Measurements from ENCODE around the gene SLIT3.

The SLIT3 gene

DNA sequence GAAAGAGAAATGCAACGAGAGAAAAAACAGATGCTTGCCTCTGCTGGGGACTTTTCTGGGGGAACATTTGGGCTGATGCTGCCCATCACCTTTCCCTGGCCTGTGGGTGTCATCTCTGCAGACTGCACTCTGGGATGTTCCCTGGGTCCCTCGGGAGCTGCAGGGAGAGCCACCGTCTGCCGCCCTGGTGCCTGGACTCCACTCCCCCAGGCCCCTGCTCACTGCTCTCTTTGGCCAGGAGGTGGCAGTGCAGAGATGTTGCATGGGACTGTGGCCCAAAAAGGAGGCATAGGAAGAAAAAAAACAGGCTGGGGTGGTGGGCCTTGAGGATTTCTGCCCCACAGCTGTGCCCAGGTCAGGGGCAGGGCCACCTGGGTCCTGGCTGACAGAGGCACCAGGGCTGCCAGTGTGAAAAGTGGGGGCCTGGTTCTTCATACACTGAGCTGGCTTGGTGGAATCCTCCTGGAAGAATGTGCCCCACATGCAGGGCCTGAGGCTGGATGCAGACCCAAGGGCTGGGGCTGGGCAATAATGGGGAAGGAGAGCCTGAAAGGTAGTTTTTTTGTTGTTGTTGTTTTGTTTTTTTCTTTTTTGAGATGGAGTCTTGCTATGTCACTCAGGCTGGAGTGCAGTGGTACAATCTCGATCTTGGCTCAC is 353.6 kb downstream of the SLIT3 start:
- no peak for DNase-seq

DNA sequence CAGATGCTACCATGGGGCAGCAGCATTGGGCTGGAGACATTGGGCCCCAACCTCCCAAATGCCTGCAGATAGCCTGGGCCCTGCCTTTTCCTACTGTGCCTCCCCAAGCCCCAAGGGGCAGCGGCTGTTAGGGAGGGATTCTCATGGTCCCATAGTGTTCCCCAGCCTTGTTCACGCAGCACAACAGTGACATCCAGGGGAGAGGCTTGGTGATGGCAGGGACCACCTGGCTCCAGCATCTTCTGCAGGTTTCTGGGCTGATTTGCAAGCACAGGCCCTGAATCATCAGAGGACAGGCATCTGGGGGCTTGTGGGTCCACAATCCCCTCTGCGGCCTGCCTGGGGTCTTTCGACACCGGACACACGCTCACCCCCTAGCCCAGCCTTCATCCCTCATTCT is 354.6 kb downstream of the SLIT3 start:
- DNase-seq, result no peak

DNA sequence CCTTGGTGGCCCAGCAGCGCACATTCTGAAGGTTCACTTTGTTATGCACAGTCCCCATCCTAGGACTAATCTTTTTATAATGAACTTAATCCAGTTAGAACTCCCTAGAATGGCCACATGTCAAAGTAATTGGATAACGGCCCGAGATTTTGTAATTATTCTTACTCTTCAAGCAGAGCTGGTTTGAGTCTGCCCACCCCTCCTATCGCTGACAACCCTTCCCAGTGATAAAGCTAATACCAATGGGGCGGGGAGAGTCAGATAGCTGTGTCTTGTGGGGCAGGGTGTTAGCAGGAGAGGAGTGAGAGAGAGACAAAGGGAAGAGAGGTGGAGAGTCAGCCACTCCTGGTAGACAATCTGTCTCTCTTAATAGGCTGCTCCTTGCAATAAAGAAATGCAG is 356.9 kb downstream of the SLIT3 start:
- no peak for DNase-seq

DNA sequence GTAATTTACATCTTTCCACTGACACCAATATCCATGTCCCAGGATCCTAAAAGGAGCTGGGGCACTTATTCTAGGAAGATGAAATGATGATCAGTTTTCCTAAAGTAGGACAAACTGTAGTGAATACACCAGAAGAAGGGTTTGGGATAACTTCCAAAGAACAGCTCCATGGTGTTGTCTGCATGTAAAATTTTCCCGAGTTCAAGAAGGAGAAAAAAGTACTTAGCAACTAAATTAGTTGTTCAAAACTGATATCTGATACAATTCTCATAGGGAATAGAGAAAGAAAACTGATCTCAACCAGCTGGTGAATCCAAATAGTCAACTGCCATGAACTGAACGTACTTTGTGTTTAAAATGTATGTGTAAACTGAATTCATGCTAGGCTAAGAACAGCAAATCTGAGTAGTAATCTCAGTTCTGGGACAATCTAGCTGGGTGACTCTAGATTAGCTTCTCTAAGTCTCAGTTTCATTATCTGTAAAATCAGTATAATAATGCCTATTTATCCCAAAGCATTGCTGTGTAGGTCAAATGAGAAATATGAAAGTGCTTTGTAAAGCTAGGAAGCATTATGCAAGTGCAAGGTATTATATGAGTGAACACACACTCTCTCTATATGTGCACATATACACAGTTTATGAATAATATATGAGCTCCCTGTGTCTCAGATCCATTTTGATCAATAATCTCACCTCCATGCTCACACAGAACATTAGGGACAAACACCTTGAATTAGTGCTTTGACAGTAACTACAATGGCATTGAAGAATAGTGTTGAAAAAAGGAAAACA is 357.7 kb downstream of the SLIT3 start:
- no peak for DNase-seq

DNA sequence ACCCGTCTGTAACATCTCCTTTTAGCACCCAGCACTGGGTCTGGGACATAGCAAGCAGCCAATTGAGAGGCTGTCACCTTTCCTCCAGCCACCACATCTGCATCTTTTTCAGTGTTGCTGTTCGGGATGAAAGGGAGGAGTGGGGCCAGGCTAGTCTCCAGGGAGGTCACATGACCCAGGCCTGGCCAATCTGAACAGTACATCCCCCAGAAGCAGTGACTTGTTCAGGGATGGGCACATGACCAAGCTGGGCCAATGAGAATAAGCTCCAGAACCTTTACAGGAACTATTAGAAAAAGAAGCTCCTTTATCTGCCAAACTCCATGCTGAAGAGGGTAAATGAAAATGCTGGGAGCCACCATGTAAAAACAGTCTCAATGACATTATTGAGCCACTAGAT is 359.0 kb downstream of the SLIT3 start:
- no peak for DNase-seq

DNA sequence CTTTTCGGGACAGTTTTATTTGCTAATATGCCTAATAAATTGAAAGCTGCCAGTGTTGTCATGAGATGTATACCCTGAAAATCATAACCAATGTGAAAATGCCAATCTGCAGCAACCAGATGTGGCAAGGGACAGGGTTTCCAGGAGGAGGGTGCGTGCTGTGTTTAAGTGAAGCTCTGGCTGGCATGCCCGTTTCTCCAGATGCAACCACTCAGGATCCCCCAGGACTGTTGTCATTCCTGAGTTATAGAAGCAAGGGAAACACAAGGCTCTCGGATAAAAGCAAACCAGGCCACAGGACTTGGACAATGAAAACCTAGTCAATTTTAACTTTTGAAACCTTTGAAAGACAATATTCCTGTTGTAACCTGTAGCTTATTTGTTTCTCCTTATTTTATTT is 360.2 kb downstream of the SLIT3 start:
- DNase-seq, result no peak

DNA sequence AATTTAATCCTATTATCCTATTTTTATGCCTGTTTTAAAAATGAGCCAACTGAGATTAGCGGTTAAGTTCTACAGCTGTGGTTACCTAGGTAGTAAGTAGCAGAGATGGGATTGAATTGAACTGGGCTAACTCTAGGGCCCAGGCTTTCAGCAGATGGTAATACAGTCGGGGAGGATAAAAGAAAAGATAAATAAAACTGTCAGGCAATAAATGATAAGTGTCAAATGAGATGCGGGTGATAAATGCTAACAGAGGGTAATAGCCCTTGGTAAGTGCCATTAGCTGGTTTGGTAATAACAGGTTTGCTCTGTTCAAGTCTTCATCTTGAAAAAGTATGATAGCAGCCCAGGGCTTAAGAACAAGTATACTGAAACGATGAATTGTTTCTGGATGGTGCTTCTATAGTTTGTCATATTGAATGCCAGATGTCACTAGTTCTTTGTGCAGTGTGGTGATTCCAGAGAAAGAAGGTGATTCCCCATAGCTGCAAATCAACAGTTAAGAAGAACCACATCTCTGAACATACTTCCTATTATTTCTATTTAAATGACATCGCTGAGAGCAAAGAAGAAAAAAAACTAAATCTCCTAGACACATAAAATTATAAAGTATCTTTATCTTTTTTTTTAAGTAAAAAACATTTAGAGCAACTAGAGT is 360.9 kb downstream of the SLIT3 start:
- no peak for DNase-seq

DNA sequence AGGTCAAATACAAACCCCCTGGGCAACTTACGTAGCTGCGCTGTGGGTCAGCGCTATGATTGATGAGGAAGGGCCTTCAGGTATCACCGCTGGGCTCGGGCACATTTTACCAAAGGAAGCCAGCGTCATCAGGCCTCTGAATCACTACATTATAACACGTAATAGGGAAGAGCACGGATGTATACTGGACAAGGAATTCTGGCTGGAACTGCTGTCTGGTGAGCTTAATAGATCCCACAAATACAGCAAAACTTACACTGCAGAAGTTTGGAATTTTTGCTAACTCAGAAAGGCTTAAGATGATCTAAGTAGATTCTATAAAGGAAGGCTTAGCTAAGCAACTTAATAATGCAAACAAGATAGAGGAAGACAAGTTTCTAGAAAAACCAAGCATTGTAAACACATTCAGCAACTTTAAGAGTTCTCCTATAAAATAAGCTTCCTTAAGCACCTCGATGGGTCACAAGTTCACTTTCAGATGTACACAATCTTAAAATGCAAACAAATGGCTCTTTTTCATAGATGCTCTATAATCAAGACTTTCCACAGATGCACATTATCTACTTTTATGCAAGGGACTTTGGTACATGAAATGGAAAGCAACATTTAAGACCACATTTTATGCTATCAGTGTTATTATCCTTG is 361.7 kb downstream of the SLIT3 start:
- no peak for DNase-seq

DNA sequence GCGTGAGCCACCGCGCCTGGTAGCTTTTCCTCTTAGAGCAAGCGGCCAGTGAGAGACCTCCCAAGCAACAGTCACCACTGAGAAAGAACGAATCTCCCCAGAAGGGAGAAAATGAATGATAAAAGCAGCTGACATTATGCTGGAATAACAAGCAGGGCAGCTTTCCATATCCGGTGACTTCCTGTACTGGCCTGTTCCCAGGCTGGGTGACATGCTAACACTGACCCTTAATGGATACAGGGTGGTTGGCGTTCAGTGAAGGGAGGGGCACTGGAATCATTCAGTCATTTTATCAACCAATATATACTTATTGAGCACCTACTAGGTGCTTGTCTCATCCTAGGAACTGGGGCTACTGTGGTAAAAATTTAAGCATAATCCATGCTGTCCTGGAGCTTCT is 364.4 kb downstream of the SLIT3 start:
- DNase-seq, result no peak

DNA sequence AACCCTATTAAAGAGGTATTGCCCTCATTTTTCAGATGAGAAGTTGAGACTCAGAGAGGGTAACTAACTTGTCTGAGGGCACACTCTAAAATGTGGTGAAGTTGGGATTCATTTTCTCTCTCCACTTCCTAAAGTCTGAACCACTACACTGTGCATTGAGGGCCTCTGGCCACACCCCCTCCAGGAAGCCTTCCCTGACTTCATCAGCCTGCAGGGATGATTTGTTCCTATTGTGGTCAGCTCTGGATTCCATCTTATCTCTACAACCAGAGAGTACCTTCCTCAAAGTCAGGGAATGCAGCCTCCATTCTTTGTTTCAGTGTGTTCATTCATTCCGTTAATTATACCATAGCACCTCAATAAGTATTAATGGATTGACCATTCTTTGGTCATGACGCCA is 365.8 kb downstream of the SLIT3 start:
- DNase-seq, result no peak

DNA sequence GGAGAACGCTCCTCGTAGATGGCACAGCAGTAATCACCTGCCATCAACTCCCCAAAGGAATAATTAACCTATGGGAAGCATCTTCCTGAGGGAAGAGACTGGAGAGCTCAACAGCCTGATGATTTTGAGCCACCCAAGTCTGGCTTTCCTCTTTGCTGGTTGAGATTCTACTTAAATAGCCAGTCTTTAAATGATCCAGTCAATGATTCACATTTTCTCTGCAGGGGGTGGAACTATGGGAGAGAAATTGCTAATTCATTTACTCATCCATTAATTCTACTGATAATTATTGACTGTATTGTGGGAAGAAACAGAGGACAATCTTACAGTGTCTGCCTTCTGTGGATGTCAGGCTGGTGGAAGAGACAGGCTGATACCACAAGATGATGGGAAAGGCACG is 366.8 kb downstream of the SLIT3 start:
- DNase-seq, result no peak

DNA sequence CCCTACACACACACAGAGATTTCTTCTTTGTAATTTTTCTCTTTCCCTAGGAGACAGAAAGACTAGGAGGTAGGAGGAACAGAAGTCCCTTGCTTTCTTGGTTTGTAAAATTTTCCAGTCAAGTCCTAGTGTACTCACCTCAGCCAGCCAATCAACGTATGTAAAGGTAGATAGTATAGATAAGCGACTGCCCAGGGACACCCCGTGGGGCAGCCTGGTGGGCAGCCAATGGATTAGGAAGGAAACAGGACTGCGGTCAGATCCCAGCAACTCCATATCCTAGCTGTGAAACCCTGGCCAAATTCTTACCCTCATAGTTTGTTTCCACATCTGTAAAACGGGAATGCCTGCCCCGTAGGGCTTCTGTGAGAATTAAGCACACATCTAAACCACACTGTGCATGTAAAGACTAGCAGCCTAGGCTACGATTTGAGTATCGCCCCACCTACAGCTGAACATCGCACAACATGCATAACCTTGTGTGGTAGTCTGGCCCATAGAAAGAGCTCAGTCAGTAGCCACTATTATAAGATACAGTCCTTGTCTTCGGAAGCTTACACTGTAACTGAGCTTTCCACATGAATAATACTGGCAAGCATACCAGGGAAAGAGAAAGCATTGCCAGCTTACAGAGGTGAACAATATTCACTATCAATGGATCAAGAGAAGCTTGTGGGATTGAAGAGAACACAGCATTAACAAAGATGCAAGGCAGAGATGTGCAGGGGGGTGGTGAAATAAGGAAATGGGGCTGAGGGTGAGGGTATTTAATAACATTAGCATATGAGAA is 368.3 kb downstream of the SLIT3 start:
- DNase-seq, result no peak

DNA sequence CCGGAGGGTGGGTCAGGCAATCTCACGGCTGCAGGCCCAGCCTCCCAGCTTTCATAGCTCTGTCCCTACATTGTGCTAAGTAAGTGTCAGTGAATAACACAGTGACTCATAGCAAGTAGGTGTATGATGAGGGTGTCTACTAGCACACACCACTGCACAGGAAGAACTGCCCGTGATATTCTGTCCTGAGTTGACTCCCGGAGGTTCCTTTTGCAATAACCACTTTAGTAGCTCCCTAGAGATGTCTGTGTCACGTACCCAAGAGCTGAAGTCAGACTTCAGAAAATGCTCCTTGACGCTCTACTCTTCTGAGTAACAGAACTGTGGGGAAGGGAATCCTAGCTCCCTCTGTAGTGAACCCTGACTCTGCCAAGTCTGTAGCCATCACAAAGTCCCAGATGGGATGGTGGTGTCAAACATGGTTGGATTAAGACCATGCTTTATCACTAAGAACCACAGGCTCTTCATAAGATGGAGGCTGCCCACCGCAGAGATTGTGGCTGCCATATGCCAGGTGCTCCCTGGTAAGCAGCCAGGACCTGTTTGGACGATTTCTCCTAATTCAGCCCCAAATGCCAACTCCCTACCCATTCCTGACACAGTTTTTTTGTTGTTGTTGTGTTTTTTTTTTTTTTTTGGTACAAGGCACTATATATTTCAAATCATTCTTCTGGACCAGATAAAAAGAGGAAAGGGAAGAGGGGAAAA is 369.1 kb downstream of the SLIT3 start:
- no peak for DNase-seq

DNA sequence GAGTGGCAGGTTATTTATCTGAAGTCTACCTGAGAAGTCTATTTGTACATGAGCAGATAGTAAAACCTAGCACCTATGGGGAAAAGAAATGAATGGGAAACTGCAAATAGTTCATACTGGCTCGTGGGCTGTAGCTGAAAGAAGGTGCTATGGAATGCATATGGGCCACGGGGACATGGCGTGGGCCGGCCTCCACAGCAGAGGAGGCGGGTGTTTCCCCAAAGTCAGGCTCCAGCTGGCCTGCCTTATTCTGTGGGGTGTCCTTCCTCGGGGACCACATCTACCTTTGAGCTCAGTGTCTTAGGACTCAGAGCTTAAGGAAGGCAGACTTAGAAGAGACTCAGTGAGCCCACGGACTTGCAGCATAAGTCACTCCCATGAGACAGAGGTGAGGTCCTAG is 371.3 kb downstream of the SLIT3 start:
- DNase-seq, result no peak

DNA sequence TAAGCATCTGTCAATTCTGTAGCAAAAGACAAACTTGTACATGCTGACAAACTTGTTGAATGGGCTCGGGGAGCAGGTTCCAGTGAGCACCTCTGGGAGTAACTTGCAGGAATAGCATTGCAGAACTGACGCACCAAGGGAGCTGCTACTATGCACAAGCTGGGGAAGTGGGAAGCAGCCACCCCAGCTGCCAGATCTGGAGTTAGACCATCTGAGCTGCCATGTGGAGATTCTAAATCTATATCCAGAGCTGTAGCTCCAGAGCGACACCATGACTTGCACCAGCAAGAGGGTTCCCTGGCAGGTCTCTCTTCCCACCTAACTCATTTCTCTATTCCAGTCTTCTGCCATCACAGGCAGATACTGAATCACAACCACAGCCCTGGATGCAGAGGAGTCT is 375.8 kb downstream of the SLIT3 start:
- DNase-seq, result no peak

DNA sequence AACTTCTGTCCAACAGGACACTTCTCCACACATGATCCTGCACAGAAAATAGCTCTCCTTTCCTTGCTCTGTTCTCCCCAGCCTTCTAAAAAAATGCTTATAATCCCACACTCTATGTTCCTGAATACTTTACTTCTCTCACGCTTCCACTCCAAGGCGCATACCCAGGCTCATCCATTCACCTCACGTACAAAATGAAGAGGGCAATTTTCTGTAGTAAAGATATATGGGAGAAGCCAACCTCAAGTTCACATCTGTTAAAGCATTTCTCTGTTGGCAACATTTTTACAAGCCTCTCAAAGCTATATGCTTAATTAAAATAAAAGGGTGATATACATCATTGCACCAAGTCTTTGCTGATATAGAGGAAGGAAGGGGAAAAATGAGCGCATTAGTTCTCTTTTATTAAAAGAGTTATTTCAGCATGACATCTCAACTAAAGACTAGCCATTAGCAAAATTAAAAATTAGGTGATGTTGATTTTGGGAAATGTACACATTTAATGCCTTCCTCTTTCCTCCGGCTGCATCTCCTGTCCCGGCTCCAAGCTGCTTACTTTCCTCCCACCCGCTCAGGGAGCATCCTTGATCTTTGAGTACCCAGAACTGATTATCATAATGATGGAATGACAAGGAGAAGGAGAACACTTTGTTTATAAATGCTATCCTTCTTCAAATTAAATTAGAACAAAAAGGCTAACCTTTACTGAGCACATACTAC is 379.6 kb downstream of the SLIT3 start:
- DNase-seq, result no peak

DNA sequence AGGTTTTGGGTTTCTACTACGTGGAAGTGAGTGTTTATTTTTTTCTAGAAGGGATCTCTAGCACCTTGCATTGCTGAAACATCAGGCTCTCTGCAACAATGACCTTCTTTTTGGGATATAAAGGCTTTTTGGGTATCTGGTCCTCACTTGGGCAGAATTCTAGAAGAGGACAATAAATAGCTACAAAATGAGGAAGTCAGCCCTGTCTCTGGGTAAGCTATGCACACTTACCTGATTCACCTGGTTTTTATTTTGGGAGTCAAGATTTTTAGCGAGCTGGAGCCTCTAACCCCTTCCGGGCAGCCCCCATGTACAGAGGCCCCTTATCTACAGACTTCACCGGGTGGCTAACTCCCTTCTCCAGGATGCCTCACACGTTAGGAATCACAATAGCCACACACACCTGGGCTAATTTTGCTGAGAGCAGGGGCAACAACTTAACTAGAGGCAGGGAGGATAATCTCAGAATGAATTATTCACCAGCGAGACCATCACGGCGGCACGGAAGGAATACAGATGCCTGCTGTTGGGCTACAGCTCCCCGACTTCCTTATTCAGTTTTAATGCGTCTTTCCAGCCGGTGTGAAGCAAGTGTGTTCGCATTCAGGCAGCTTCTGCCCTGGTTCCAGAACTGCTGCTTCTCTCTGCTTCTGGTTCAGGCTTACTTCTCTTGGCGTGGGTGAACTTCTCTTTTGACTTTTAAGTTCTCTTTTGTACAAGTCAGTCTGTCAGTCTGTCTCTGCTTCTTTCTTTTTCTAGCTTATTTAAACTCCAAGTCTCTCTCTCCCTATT is 380.7 kb downstream of the SLIT3 start:
- no peak for DNase-seq

DNA sequence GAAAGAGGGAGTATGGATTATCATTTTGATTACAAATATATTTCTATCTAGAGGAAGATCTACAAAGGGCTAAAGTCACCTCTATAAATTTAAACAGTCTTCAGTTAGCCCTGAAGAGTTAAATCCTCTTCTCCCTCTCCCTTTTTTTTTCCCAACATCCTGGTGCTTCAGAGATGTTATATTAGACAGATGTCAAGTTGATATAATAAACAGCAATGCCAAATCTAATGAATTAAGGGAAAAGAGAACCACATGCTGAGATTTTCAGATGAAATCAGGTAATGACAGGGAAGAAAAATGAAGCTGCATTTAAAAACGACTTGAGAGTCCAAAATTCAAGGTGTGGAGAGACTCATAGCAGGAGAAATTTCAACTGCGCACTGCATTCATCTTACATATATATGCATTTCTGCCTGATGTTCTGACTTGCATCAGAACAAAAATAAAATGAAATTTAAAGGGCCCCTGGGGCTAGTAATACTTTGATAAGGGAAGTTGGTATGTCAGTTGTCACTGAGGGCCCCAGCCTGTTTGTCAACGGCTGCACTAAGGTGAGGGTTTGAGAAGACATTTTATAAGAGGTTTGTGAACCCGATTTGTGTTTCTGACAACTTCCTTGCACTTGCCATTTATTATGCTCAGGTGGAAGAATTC is 382.9 kb downstream of the SLIT3 start:
- DNase-seq, result no peak

DNA sequence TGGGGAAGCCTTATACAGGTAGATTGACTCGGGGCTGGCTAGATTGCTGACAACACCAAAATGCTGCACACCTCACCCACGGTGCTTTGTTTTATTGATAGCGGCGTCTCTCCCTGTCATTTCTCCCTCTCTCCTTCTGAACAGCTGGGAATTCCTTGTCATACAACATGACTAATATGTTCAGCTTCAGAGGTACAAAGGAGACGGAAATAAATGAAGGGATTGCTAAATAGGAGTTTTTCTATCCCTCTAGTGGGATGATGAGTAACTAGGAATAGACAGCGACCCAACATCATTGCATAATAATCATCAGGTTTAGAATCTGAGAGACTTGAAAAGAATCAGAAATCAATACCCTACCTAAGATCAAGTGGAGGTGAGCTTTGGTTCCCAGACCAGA is 384.1 kb downstream of the SLIT3 start:
- no peak for DNase-seq

DNA sequence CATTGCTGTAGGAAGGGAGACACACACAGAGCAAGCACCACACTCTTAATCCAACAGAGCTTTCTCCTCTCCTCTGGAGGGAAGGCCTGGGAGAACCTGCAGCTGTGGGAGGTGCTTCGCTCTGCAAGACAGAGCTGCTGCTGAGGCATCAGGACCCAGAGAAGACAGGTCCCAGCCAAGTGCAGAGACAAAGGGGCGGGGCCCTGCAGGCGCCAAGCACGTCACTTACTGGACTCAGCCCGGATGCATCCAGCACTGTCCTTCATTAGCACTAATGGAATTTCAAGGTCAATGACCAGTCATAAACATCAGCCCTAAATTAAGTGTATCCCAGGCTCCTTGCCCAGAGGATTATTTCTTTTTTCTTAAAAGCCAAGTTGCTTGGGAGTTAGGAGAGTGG is 384.7 kb downstream of the SLIT3 start:
- no peak for DNase-seq

Data from CD4-positive, alpha-beta T cell treated with Interleukin-15 for 1 hour (primary cell).